Spleen (tissue), 11 donors: ENCODE results near the gene NANS. TPM values are rescaled to one million over a fixed set of nuclear protein-coding genes. Genes with fewer than 3 reads are reported as not detected.

Experiments
- DNase-seq: peaks from one replicate; pipeline ENCODE4 v3.0.0-alpha.2; 2020
- H3K27ac ChIP-seq, 8 donors: fragments of 200-600 bp; sonication (generic) in 7 of 8; 1 replicate in 4 of 8; 2 replicates in 4 of 8; pipeline versions ENCODE4 v1.5.0 to v1.8.0; 2016 to 2021; ENCODE audit warnings: inconsistent platforms in 4 of 8, mild to moderate bottlenecking in 4 of 8, moderate library complexity in 1 of 8
- H3K27me3 ChIP-seq, 7 donors: fragments of 200-600 bp; sonication (generic) in 6 of 7; replicated peaks in 1 of 7; 1 replicate in 4 of 7; 2 replicates in 3 of 7; pipeline versions ENCODE4 v1.5.0 to v1.8.0; 2016 to 2021; ENCODE audit warnings: inconsistent platforms in 3 of 7, mild to moderate bottlenecking in 1 of 7
- H3K36me3 ChIP-seq, 6 donors: fragments of 200-600 bp; sonication (generic) in 5 of 6; 1 replicate in 4 of 6; 2 replicates in 2 of 6; pipeline versions ENCODE4 v1.5.0 to v1.8.0; 2016 to 2021; ENCODE audit warnings: inconsistent platforms in 2 of 6
- H3K4me1 ChIP-seq, 6 donors: fragments of 200-600 bp; sonication (generic) in 5 of 6; 1 replicate in 3 of 6; 2 replicates in 3 of 6; pipeline versions ENCODE4 v1.5.0 to v1.8.0; 2016 to 2021; ENCODE audit warnings: inconsistent platforms in 3 of 6
- H3K4me3 ChIP-seq, 8 donors: fragments of 200-600 bp; sonication (generic) in 7 of 8; 1 replicate in 4 of 8; 2 replicates in 4 of 8; pipeline versions ENCODE4 v1.5.0 to v1.8.0; 2016 to 2021; ENCODE audit warnings: inconsistent platforms in 4 of 8, mild to moderate bottlenecking in 4 of 8, moderate library complexity in 2 of 8
- H3K9me3 ChIP-seq, 8 donors: fragments of 200-600 bp; sonication (generic) in 7 of 8; 1 replicate in 4 of 8; 2 replicates in 4 of 8; pipeline versions ENCODE4 v1.5.0 to v1.8.0; 2016 to 2021; ENCODE audit warnings: inconsistent platforms in 4 of 8
- POLR2A ChIP-seq, 3 donors: fragments of 450-650 bp; IDR thresholded peaks; one replicate each; pipeline ENCODE4 v1.5.1; 2017; ENCODE audit warnings: antibody characterized with exemption in 3 of 3, mild to moderate bottlenecking in 1 of 3
- POLR2AphosphoS5 ChIP-seq, 3 donors: sonication (generic); formaldehyde crosslinking; IDR thresholded peaks; one replicate each; pipeline ENCODE4 v1.5.1; 2017; ENCODE audit warnings: antibody characterized with exemption in 3 of 3
- WGBS, 5 donors: extraction: QIAGEN DNeasy Blood & Tissue Kit in 3 of 5; methylation state at CpG; one replicate each; pipeline versions ENCODE4 v1.1.5 to v1.1.7; 2013 to 2018; 5-methylcytosine and 5-hydroxymethylcytosine counted together
- intact Hi-C: fragments of 100-400 bp; cut with DNase I; formaldehyde crosslinking; loops from one replicate; pipeline ENCODE4 v1.15.0; 2023; ENCODE audit warnings: low total_unique reads
- polyA plus RNA-seq, 3 donors: library from polyadenylated mRNA; stranded (reverse); fragments of 200-250 nt; gene quantifications; one replicate each; pipeline ENCODE4 v1.2.1, GENCODE V29; 2013
- total RNA-seq, 7 donors: library from RNA; depleted of rRNA in 3 of 7; stranded (reverse); fragments of >200 nt in 3 of 7; fragmentation: NEBNext Ultra II Directional in 4 of 7; extraction: Animal tissue kit (Norgen Biotek cat#: 25700) in 4 of 7; gene quantifications; one replicate each; pipeline versions ENCODE4 v1.1.0 to v1.2.1, GENCODE V29; 2016 to 2021
- TF ChIP-seq, protein P1 (sequence below), 11 experiments: fragments of 200-600 bp in 7 of 11; fragments of 450-650 bp in 4 of 11; sonication (generic) in 4 of 11; IDR thresholded peaks in 8 of 11; conservative IDR thresholded peaks in 3 of 11; 1 replicate in 7 of 11; 2 replicates in 4 of 11; pipeline versions ENCODE4 v1.4.0 to v1.8.0; 2016 to 2021; ENCODE audit warnings: antibody characterized with exemption in 11 of 11, inconsistent platforms in 4 of 11, mild to moderate bottlenecking in 1 of 11
- donor health status: healthy with polysubstance abuse.
- donor health status: DM: no; HTN: no; CAD: no; lungs with moderate emphysema.
- donor health status: DM: no; HTN: no; CAD: no.
- donor health status: Bipolar disorder and iron deficiency.
- donor health status: healthy.
- donor health status: DM: no; HTN: no; CAD: no.
- donor health status: DM: yes; HTN: yes; CAD: no.

The NANS gene
- total and polyA plus RNA-seq, 10 donors: 30.6 to 87.3 (median 53.1) TPM

DNA sequence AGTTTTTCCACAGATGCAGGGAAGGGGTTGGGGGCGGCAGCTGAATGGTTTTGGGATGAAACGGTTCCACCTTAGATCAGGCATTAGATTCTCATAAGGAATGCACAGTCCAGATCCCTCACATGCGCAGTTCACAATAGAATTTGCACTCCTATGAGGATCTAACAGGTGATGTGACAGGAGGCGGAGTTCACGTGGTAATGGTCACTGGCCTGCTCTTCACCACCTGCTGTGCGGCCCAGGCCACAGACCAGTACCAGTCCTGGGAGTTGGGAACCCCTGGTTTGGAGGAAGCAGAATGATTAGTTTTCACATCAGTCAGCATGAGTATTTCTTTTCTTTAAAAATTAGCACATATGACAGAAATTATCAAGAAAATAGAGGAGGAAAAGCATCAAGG lies 47.1 kb upstream of the NANS start:
- TF ChIP-seq, protein P1, sequence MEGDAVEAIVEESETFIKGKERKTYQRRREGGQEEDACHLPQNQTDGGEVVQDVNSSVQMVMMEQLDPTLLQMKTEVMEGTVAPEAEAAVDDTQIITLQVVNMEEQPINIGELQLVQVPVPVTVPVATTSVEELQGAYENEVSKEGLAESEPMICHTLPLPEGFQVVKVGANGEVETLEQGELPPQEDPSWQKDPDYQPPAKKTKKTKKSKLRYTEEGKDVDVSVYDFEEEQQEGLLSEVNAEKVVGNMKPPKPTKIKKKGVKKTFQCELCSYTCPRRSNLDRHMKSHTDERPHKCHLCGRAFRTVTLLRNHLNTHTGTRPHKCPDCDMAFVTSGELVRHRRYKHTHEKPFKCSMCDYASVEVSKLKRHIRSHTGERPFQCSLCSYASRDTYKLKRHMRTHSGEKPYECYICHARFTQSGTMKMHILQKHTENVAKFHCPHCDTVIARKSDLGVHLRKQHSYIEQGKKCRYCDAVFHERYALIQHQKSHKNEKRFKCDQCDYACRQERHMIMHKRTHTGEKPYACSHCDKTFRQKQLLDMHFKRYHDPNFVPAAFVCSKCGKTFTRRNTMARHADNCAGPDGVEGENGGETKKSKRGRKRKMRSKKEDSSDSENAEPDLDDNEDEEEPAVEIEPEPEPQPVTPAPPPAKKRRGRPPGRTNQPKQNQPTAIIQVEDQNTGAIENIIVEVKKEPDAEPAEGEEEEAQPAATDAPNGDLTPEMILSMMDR (IDR thresholded peaks at IDR 0.05 in 8 of 11, conservative IDR thresholded peaks at IDR 0.05 in 3 of 11): no peak
- TF ChIP-seq POLR2AphosphoS5 (IDR thresholded peaks at IDR 0.05): no peak
- no peak for TF ChIP-seq POLR2A (IDR thresholded peaks at IDR 0.05)
- Histone ChIP-seq H3K4me3 (no peak overlapping the region), H3K9me3 (no peaks in the 10 kb centered on the region), H3K27me3 (no peaks in the 10 kb centered on the region), H3K36me3 (peaks cover 4 to 100% (median 86%) of the 10 kb centered on the region in 6 donors), H3K27ac (peak overlapping the region in 7 of 8 donors; percentile 4 to 59 (median 44)), H3K4me1 (peaks cover 10 to 34% (median 20%) of the 10 kb centered on the region in 6 donors)
- WGBS, 5 donors: 89 to 97% (median 92%) methylated on average over 6 of the region's 6 CpGs
- no peak for DNase-seq
- intact Hi-C loops: loop anchor here (5.0 kb wide), 1 partner anchor 33 kb away; no protein-coding TSS in a partner anchor

DNA sequence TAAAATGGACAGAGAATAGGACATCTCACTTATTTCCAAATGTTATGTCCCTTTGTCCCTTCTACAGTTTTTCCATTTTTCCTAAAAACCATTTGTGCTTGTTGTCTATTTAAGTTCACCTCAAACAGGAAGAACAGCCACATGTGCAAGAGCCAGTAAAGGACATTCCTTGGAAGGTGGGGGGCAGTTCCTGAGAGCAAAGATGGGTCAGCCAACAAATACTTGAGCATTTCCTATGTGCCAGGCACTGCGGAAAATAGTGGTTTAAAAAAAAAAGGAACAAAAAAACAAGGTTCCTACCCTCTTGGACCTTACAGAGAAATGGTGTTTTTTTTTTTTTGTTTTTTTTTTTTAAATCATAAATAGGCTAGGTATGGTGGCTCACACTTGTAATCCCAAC lies 46.6 kb upstream of the NANS start:
- intact Hi-C loops: loop anchor here (5.0 kb wide), 1 partner anchor 32 kb away; no protein-coding TSS in a partner anchor
- DNase-seq: no peak
- Histone ChIP-seq H3K27me3 (no peaks in the 10 kb centered on the region), H3K4me3 (no peak overlapping the region), H3K4me1 (peaks cover 10 to 34% (median 20%) of the 10 kb centered on the region in 6 donors), H3K9me3 (no peaks in the 10 kb centered on the region), H3K36me3 (peaks cover 4 to 100% (median 88%) of the 10 kb centered on the region in 6 donors), H3K27ac (peak overlapping the region in 7 of 8 donors; percentile 4 to 59 (median 44))
- TF ChIP-seq, protein P1 (IDR thresholded peaks at IDR 0.05 in 8 of 11, conservative IDR thresholded peaks at IDR 0.05 in 3 of 11): no peak
- TF ChIP-seq POLR2A (IDR thresholded peaks at IDR 0.05) (no peak), POLR2AphosphoS5 (IDR thresholded peaks at IDR 0.05) (peak in 1 of 3 donors; percentile 80)
- WGBS, 5 donors: 11 to 48% (median 32%) methylated on average over 1 of the region's 1 CpG

DNA sequence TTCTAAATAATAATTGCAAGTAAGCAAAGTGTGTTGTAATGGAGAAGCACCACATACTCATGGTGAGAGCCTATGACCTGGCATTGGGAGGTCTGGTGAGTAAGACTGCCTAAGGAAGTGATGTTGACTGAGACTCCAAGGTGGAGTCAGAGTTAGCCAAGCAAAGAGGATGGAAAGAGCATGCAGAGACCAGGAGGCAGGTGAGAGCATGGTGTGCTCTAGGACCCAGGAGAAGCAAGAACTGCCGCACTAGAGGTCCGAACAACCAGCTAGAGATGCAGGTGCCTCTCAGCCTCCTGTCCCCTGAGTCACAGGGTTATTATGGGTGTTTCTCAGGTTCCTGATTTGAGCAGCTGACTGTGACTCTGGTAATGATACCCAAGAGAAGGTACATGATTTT lies 46.1 kb upstream of the NANS start:
- H3K27ac ChIP-seq: peak overlapping the region in 4 of 8 donors; percentile 28 to 59 (median 50)
- H3K4me1 ChIP-seq: peaks cover 10 to 34% (median 20%) of the 10 kb centered on the region in 6 donors
- no peak overlapping the region for H3K4me3 ChIP-seq
- TF ChIP-seq POLR2AphosphoS5 (IDR thresholded peaks at IDR 0.05): peak in 1 of 3 donors; percentile 3
- TF ChIP-seq, protein P1 (IDR thresholded peaks at IDR 0.05 in 8 of 11, conservative IDR thresholded peaks at IDR 0.05 in 3 of 11): no peak
- peaks cover 4 to 100% (median 88%) of the 10 kb centered on the region in 6 donors for H3K36me3 ChIP-seq
- H3K9me3 ChIP-seq: no peaks in the 10 kb centered on the region
- DNase-seq: no peak
- H3K27me3 ChIP-seq: no peaks in the 10 kb centered on the region
- 8 to 19% (median 14%) methylated on average over 2 of the region's 2 CpGs for WGBS, 5 donors
- intact Hi-C loops: no loop called here

DNA sequence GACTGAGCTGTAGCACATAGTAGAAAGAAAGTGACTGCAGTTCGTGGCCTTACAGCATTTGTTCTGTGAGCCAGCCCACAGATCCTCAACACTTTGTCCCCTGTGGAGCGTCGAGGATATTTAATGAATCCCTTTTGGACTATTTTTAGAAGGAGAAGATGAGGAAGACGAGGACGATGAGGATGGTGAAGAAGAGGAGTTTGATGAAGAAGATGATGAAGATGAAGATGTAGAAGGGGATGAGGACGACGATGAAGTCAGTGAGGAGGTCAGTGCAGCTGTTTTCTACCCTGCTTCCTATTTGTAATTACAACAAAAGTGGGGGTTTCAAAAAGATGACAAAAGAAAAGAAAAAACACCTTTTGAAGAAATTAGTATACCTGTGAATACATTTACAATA lies 45.4 kb upstream of the NANS start:
- intact Hi-C loops: no loop called here
- Histone ChIP-seq H3K4me3 (no peak overlapping the region), H3K27ac (peak overlapping the region in 2 of 8 donors; percentile 28 to 58), H3K27me3 (no peaks in the 10 kb centered on the region), H3K9me3 (no peaks in the 10 kb centered on the region), H3K36me3 (peaks cover 4 to 100% (median 87%) of the 10 kb centered on the region in 6 donors), H3K4me1 (peaks cover 10 to 34% (median 20%) of the 10 kb centered on the region in 6 donors)
- TF ChIP-seq POLR2AphosphoS5 (IDR thresholded peaks at IDR 0.05): no peak
- no peak for TF ChIP-seq POLR2A (IDR thresholded peaks at IDR 0.05)
- TF ChIP-seq, protein P1 (IDR thresholded peaks at IDR 0.05 in 8 of 11, conservative IDR thresholded peaks at IDR 0.05 in 3 of 11): no peak
- 90 to 94% (median 91%) methylated on average over 7 of the region's 7 CpGs for whole genome bisulfite sequencing, 5 donors
- DNase-seq: no peak
